SK-N-MC (cell line): Measurements from ENCODE around the gene MAML3.

Experiments used
- EZH2 ChIP-seq: fragments of 200-600 bp; sonication (generic); IDR thresholded peaks from one replicate; pipeline ENCODE4 v1.6.1; 2017; ENCODE audit warnings: antibody characterized with exemption
- FOXP2 ChIP-seq: optimal IDR thresholded peaks from 2 replicates; pipeline ENCODE3; 2011; ENCODE audit warnings: mild to moderate bottlenecking, moderate library complexity; ENCODE audit not compliant: insufficient read depth; ENCODE audit errors: extremely low read length, control extremely low read depth
- POLR2AphosphoS5 ChIP-seq: IDR thresholded peaks from 2 replicates; pipeline ENCODE4 v1.6.1; 2012; ENCODE audit warnings: mild to moderate bottlenecking, low read depth, low read length, borderline replicate concordance

- TF ChIP-seq POLR2AphosphoS5 (no peak), EZH2 (no peak), FOXP2 (no peak)
Measured at GRCh38 chr4:139798456-139798855, 355.5 kb downstream of the MAML3 start.
